ENCODE results near the gene MAD1L1.

MAD1L1 gene

DNA sequence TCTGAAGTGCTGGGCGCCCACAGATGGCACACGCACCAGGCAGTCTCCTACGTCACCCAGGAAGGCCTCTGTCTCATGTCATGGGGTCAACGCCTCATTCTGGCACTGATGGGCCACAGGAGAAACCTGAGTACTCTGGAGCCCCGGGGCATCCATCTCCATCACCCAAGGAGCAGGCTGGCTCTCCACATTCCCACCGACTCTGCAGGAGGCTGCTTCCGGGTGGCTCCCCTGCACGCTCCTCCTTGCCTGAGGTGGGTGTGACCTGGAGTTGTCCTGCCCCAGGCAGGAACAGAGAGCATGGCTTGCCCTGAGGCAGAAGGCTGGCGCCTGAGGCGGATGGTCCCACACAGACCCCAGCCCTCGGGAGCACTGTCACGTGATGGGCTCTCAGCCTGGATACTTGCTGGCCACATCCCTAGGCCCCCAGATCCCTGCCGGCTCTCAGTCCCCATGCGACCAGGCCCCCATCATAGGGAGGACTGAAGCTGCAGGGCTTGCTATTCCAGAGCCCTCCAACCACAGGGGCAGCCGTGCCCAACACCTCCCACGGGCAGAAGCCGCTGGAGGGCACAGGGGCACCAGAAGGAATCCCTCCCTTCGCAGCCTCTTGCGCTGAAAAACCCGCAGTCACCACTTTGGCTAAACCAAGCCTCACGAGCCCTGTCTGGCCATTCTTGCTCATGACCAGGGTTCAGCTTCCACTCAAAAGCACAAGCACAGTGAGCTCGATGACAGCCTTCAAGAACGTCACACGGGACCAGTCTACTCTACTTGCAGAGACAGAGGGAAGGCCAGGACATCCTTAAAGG lies 80.7 kb downstream of the MAD1L1 start:
- DNase-seq = no peak

DNA sequence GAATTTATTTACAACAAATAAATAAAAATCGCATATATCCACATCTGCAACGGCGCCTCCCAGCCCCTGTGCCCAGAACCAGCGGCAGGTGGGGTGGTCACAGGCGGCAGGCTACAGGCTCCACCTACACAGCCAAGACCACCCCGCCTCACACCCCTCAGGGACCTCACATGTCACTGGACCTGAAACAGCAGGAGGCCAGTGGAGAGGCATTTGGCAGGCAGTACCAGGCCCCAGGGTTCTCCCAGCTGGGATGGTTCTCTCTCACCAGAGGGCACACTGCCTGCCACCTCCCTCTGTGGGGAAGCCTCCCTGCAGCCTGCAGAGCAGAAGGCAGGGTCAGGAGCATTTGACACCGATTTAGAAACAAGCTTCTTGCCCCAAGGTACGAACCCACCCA lies 81.5 kb downstream of the MAD1L1 start:
- no peak for DNase-seq

- no peak for DNase-seq
Measured at GRCh38 chr7:2150445-2150815, 82.3 kb downstream of the MAD1L1 start.

GRCh38 chr7:2149672-2150444 lies 82.9 kb downstream of the MAD1L1 start:
- DNase-seq = no peak

- no peak for DNase-seq
Measured at GRCh38 chr7:2148814-2149213, 83.9 kb downstream of the MAD1L1 start.

DNA sequence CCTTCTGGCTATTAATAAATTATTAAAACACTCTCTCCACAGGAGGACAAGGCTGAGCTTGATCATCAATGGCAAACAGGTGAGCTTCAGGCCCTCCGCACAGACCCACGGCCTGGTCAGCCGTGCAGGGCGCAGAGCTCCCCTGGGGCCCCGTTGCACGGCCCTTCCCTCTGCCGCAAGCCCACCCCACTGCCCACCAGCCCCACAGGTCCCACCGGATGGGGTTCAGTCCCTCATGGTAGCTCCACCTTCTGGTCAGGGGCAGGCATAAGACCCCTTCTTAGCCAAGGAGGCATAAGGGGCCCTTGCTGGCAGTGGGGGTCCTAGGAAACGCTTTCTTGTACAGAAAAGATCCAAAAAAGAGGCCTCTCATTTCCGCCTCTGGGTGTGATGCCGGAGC lies 84.6 kb downstream of the MAD1L1 start:
- no peak for DNase-seq

GRCh38 chr7:2146676-2147472 lies 85.9 kb downstream of the MAD1L1 start:
- no peak for DNase-seq

- no peak for DNase-seq
Measured at GRCh38 chr7:2145835-2146580, 86.7 kb downstream of the MAD1L1 start.

- DNase-seq = no peak
Measured at GRCh38 chr7:2144926-2145325, 87.8 kb downstream of the MAD1L1 start.

- no peak for DNase-seq
Measured at GRCh38 chr7:2143981-2144595, 88.7 kb downstream of the MAD1L1 start.

DNA sequence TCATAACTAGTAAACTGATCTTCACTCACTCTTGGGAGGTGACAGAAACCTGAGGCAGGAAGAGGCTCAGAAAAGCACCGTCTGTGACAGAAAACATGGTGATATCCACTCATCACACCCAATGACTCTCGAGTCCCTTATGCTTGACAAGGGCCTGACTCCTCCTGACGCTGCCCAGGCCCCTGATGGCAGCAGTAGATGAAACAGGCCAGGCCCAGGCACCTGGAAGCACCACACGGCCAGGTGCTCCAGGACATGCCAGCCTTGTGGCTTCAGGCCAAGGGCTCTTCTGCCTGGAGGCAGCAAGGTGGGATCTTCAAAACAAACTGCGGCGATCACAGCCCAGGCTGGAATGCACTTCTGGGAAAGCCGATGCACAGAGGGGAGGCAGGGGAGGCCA lies 89.3 kb downstream of the MAD1L1 start:
- no peak for DNase-seq

- DNase-seq = no peak
Measured at GRCh38 chr7:2142386-2142785, 90.4 kb downstream of the MAD1L1 start.

DNA sequence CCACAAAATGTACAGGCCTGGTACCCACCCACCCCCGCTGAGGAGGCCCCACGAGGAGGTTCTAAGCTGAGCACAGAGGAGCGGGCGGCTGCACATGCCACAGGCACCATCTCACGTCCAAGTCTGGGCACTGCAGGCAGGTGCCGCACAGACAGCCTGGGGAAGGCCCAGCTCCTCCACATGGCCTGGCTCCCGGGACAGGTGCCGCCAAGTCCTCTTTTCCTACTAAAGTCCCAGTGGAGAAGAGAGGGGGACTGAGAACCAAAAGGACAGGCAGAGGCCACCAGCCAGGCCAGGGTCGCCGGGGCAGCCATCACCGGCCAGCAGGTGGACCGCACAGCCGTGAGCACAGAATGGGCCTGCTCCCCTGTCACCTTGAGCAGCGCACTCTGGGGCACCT lies 91.1 kb downstream of the MAD1L1 start:
- DNase-seq = no peak

DNA sequence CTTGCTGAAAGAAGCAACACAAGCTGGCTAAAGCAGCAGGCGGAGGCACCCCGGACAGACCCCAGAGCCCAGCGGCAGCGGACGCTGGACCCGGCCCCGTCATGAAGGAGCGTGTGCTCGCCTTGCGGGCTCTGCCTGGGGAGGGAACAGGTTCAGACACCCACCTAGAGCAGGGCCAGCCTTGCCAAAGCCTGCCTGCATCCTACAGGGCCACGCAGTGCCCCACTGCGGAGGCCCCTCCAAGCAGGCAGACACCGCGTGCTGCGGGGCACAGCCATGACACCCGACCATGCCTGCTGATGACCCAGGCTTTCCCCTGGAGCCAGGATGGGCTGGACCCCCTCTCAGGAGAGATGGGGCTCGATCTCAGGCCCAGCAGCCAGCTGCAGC lies 91.7 kb downstream of the MAD1L1 start:
- DNase-seq = no peak

DNA sequence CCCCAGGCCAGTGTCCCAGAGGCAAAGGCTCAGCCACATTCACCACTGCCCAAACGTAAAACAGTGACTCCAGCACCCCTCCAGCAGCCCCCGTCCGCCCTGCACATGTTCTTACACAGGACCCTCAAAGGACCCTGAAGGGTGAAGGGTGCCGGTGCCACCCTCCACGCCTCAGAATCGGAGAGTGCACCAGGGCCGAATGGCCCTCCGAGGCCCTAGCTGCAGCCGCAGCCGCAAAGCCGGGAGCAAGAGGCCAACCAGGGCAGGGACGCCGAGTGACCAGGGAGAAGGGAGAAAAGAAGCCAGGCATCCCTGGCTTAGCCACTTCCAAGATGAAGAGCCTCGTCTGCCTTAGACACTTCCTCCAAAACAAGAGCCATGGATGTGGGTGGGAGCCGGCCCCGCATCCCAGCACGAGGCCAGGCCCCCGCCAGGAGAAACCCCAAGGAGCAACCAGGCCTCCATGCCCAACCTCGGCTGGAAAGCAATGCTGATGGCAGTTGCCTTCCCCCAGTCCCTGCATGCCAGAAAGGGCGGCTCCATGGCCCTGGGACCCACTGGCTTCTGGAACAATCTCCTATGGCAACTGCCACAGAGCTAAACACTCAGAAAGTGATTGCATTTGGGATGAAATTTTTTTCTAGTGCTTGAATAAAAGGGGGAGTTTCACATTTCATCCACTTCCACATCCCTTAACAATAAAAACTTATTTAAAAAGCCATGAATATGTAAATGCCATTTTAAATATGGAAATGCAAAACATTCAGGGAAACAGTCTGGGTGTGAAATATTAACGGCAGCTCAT lies 92.3 kb downstream of the MAD1L1 start:
- DNase-seq = no peak

- no peak for DNase-seq
Measured at GRCh38 chr7:2139004-2139699, 93.6 kb downstream of the MAD1L1 start.

DNA sequence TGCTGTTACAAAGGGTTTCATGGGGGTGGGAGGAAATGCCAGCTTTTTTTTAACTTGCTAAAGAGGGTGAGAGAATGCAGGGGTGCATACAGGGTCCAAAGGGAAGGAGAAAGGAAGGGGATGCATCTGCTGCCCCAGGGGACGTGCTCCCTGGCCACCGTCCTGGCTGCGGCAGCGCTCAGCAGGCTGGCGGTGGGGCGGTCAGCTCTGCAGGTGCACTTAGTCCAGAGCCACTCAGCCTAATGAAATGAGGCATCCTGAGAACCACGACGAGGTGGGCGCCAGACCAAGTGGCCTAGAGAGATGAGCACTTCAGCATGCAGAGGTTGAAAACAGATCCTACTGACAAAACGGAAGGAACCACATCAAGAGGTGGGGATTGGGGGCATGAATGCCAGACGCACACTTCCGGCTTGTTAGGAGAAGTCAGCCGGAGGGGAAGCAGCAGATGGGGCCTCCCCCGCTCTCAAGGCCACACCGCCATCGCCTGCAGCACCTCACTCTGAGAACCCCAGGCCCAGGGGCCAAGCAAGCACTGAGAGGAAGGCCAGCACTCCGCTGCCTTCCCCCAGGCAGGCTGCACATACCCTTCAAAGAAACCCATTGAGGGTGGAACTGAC lies 94.5 kb downstream of the MAD1L1 start:
- peak; percentile 9 for DNase-seq

DNA sequence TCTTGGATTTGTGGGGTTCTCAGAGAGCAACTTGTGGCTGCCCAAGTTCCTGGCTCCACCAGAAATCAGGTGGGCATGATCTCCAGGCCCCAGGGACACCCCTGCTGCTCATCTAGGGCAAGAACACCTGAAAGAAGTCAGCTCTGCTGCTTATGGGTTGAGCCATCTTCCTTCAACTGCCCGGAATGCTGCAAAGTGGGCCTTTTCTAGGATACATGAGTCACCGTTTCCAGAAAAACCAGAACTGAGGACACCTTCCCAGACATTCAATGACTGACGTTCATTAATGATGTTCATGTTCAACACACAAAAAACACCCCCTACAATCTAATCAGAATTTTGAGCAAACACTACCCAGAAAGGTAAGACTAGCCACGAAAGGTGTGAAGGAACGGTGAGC lies 98.0 kb downstream of the MAD1L1 start:
- no peak for DNase-seq

GRCh38 chr7:2132243-2132642 lies 100.5 kb downstream of the MAD1L1 start:
- DNase-seq = no peak

DNA sequence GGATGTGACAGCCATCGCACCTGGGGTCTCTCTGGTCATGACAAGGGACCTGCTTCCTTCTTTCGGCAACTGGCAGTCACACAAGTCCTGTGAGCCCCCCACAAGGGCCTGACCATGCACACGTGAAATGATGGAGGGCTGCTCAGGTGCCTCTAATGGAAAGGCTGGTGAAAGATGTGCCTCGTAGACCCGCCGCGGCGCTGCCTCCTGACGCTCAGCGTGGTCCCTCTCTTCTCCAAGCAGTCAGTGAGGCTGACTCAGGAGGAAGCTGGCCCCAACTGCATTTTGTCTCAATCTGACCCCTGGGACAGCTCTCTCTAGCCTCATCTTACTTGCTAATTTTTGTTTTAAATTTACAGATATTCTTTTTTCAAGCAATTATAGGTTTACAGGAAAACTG lies 100.9 kb downstream of the MAD1L1 start:
- no peak for DNase-seq
